HepG2 (cell line): ENCODE measurements around the gene SLC5A10. TPM values are rescaled to one million over a fixed set of nuclear protein-coding genes. Genes with fewer than 3 reads are reported as not detected.

Experiments
- ATAC-seq: fragments of 200-7000 bp; cut with Tn5 transposase; 3 replicates; pipeline ENCODE4 v1.9.1; 2020; ENCODE audit warnings: mild to moderate bottlenecking, moderate library complexity
- BruUV-seq: library from RNA; stranded (reverse); fragments of 400-500 nt; replicated peaks from 2 replicates; lab custom pipeline; 2021; lab: Mats Ljungman, UMichigan
- CTCF ChIA-PET: fragments of 300-600 bp; formaldehyde crosslinking; extraction: SDS; loops from one replicate; lab custom pipeline; 2021; ENCODE audit warnings: low total read pairs, inconsistent platforms, low intra/inter-chr PET ratio; lab: Yijun Ruan, JAX
- POLR2A ChIA-PET: fragments of 350-600 bp; sonication (Branson Sonifier 250); formaldehyde crosslinking; loops from one replicate; lab custom pipeline; 2020; ENCODE audit warnings: antibody characterized with exemption, inconsistent platforms; lab: Yijun Ruan, JAX
- DNase-seq: peaks from one replicate; pipeline ENCODE4 v3.0.0-alpha.2; 2015; ENCODE audit warnings: low spot score
- FAIRE-seq: peaks from 3 replicates; lab custom pipeline; 2011; peaks lifted over from hg19 to GRCh38; lab: Jason Lieb, UNC
- H2AFZ ChIP-seq: one replicate; pipeline ENCODE4 v1.6.1; 2011; ENCODE audit warnings: low read length, inconsistent platforms
- H3K27ac ChIP-seq: fragments of 300-600 bp; 3 replicates; pipeline ENCODE4 v1.8.0; 2011; ENCODE audit warnings: mixed run types, mild to moderate bottlenecking, mixed read lengths, low read length, inconsistent platforms; ENCODE audit not compliant: insufficient read depth; ENCODE audit errors: extremely low read length
- H3K27me3 ChIP-seq, 2 experiments: fragments of 200-600 bp in 1 of 2; 2 replicates in 1 of 2; 3 replicates in 1 of 2; pipeline versions ENCODE4 v1.6.0 to v1.8.0; 2011; ENCODE audit warnings: low read length in 2 of 2, mild to moderate bottlenecking in 2 of 2, moderate library complexity in 2 of 2, inconsistent platforms in 1 of 2; ENCODE audit not compliant: insufficient read depth in 2 of 2, control insufficient read depth in 1 of 2
- H3K36me3 ChIP-seq, 2 experiments: fragments of 200-600 bp in 1 of 2; replicated peaks in 1 of 2; 2 replicates in 1 of 2; 3 replicates in 1 of 2; pipeline versions ENCODE4 v1.5.1 to v1.8.0; 2011; ENCODE audit warnings: low read length in 2 of 2, inconsistent platforms in 1 of 2; ENCODE audit not compliant: insufficient read depth in 2 of 2, control insufficient read depth in 1 of 2
- H3K4me1 ChIP-seq: 2 replicates; pipeline ENCODE4 v1.5.1; 2012; ENCODE audit warnings: low read length, inconsistent platforms; ENCODE audit not compliant: insufficient read depth
- H3K4me2 ChIP-seq: 2 replicates; pipeline ENCODE4 v1.6.0; 2011; ENCODE audit warnings: low read depth, low read length, inconsistent platforms
- H3K4me3 ChIP-seq, 3 experiments: fragments of 200-600 bp in 1 of 3; sonication (generic), shearing (Covaris generic) in 1 of 3; replicated peaks in 1 of 3; 2 replicates each; pipeline ENCODE4 v1.5.1; 2011 to 2016; ENCODE audit warnings: low read length in 3 of 3, inconsistent platforms in 2 of 3, low read depth in 2 of 3, mild to moderate bottlenecking in 2 of 3, control low read depth in 1 of 3, mixed read lengths in 1 of 3; ENCODE audit not compliant: insufficient read depth in 1 of 3
- H3K79me2 ChIP-seq: one replicate; pipeline ENCODE4 v1.6.1; 2011; ENCODE audit warnings: low read length, inconsistent platforms; ENCODE audit not compliant: insufficient read depth
- H3K9ac ChIP-seq: 2 replicates; pipeline ENCODE4 v1.6.0; 2011; ENCODE audit warnings: mild to moderate bottlenecking, low read depth, low read length, inconsistent platforms; ENCODE audit not compliant: insufficient read depth
- H3K9me3 ChIP-seq: 2 replicates; pipeline ENCODE4 v1.5.1; 2012; ENCODE audit warnings: mild to moderate bottlenecking, low read length
- H4K20me1 ChIP-seq: 2 replicates; pipeline ENCODE4 v1.6.0; 2011; ENCODE audit warnings: inconsistent platforms, mild to moderate bottlenecking, low read length, moderate library complexity; ENCODE audit not compliant: insufficient read depth
- AGO2 ChIP-seq: fragments of 200-400 bp; formaldehyde crosslinking; optimal IDR thresholded peaks from 2 replicates; pipeline ENCODE3; 2017; ENCODE audit warnings: mild to moderate bottlenecking, low read depth, low read length, moderate library complexity
- GABPA ChIP-seq, 2 experiments: IDR thresholded peaks; 2 replicates each; pipeline ENCODE4 v1.6.1; 2011 to 2016; ENCODE audit warnings: low read depth in 2 of 2, low read length in 1 of 2, missing biosample characterization in 1 of 2, missing genetic modification characterization in 1 of 2
- MYC ChIP-seq: sonication (generic); formaldehyde crosslinking; IDR thresholded peaks from 2 replicates; pipeline ENCODE4 v1.9.0; 2021; ENCODE audit warnings: missing genetic modification reagents, borderline replicate concordance
- SRF ChIP-seq: IDR thresholded peaks from 2 replicates; pipeline ENCODE4 v1.6.1; 2011; ENCODE audit warnings: mild to moderate bottlenecking, low read depth, low read length, moderate library complexity
- ZBTB43 ChIP-seq: sonication (generic); formaldehyde crosslinking; conservative IDR thresholded peaks from 2 replicates; pipeline ENCODE4 v1.4.0; 2020; ENCODE audit warnings: missing genetic modification reagents
- ZNF326 ChIP-seq: sonication (generic); formaldehyde crosslinking; IDR thresholded peaks from 2 replicates; pipeline ENCODE4 v1.4.0; 2020; ENCODE audit warnings: missing genetic modification reagents, borderline replicate concordance
- ZNF468 ChIP-seq: sonication (generic); formaldehyde crosslinking; IDR thresholded peaks from 2 replicates; pipeline ENCODE4 v1.8.0; 2022; ENCODE audit warnings: mild to moderate bottlenecking, moderate library complexity, missing genetic modification reagents
- WGBS: methylation state at CpG from one replicate; pipeline ENCODE4 v1.1.6; 2017; ENCODE audit warnings: low lambda C conversion rate; 5-methylcytosine and 5-hydroxymethylcytosine counted together
- in situ Hi-C: cut with HindIII; loops from 2 replicates; pipeline ENCODE4 v1.10.0; 2017; ENCODE audit warnings: low pct_unique_long_range_greater_than_20kb; ENCODE audit not compliant: extremely low pct_ligation_motif_present
- intact Hi-C: fragments of 100-400 bp; cut with micrococcal nuclease; formaldehyde crosslinking; loops from one replicate; pipeline ENCODE4 v1.10.0; 2022; ENCODE audit not compliant: unreplicated experiment
- polyA plus RNA-seq, 8 experiments: library from polyadenylated mRNA; depleted of rRNA in 3 of 8; stranded (reverse) in 7 of 8; unstranded in 1 of 8; fragments of >200 nt; fragmentation: Illumina TruSeq in 4 of 8; extraction: Trizol in 4 of 8; gene quantifications; 2 replicates each; pipeline versions ENCODE4 v1.2.1 to v1.2.3, GENCODE V29; 2011 to 2016; ENCODE audit warnings: low read depth in 4 of 8, missing spikeins in 1 of 8, mixed read lengths in 1 of 8; ENCODE audit not compliant: insufficient read depth in 1 of 8
- total RNA-seq, 5 experiments: library from RNA; depleted of rRNA; stranded (reverse); fragments of >200 nt; fragmentation: Illumina TruSeq; extraction: Trizol; gene quantifications; 2 replicates each; pipeline ENCODE4 v1.2.3, GENCODE V29; 2016; ENCODE audit warnings: low read depth in 1 of 5

SLC5A10 gene
- total and polyA plus RNA-seq, 2 of the 13 experiments (the other 11 are each of a cell fraction or from before 2014, with no cell fraction given) = 0.05 TPM; not detected in 1

- H3K27me3 ChIP-seq = no peaks in the 10 kb centered on the region
- in situ Hi-C loops (no loop called here), intact Hi-C loops (no loop called here)
- no peak overlapping the region for H3K4me2 ChIP-seq
- no peak for TF ChIP-seq GABPA (IDR thresholded peaks at IDR 0.05; ENCODE audit: low read depth, low read length)
- no peak for TF ChIP-seq GABPA (CRISPR knock-in tag; IDR thresholded peaks at IDR 0.05; ENCODE audit: low read depth)
- TF ChIP-seq AGO2 = peak; percentile 50
- TF ChIP-seq ZBTB43 (CRISPR knock-in tag) = no peak
- TF ChIP-seq MYC = 0 out of 2 replicates have a peak, but pooled peaks have one; percentile 16
- TF ChIP-seq ZNF326 = no peak
- no peak for TF ChIP-seq ZNF468 (CRISPR knock-in tag)
- H3K4me3 ChIP-seq = no peak overlapping the region
- peaks cover 33 to 64% of the 10 kb centered on the region in 2 experiments for H3K36me3 ChIP-seq
- no TSS peak for BruUV-seq
- H3K27ac ChIP-seq = no peak overlapping the region
- H3K79me2 ChIP-seq = no peaks in the 10 kb centered on the region
- H3K4me1 ChIP-seq = peaks cover 43% of the 10 kb centered on the region
- CTCF ChIA-PET = no interaction called here
- no peak for DNase-seq
- no peak overlapping the region for H3K9ac ChIP-seq
- no peaks in the 10 kb centered on the region for H3K9me3 ChIP-seq
- 100% methylated on average over 4 of the region's 19 CpGs for WGBS
- POLR2A ChIA-PET = interaction anchor here (1.5 kb wide), 1 partner anchor 10 kb away, joined by 4 read pairs; no protein-coding TSS in a partner anchor
- no peaks in the 10 kb centered on the region for H4K20me1 ChIP-seq
- FAIRE-seq = no peak
- no peak for ATAC-seq
- no peak overlapping the region for H2AFZ ChIP-seq
Measured at GRCh38 chr17:18977646-18978045, 25.7 kb downstream of the SLC5A10 start.

- no peaks in the 10 kb centered on the region for H3K79me2 ChIP-seq
- BruUV-seq = no TSS peak
- no peak overlapping the region for H3K4me3 ChIP-seq
- ChIA-PET CTCF (no interaction called here), POLR2A (interaction anchor here (1.5 kb wide), 1 partner anchor 10 kb away, joined by 4 read pairs; no protein-coding TSS in a partner anchor)
- H4K20me1 ChIP-seq = no peaks in the 10 kb centered on the region
- ATAC-seq (no peak), FAIRE-seq (no peak), DNase-seq (no peak)
- no peaks in the 10 kb centered on the region for H3K27me3 ChIP-seq
- intact Hi-C loops = no loop called here
- H3K9me3 ChIP-seq = no peaks in the 10 kb centered on the region
- no peak for TF ChIP-seq SRF
- peak; percentile 20 for TF ChIP-seq AGO2
- H3K9ac ChIP-seq = no peak overlapping the region
- H3K27ac ChIP-seq = no peak overlapping the region
- peaks cover 32 to 66% of the 10 kb centered on the region in 2 experiments for H3K36me3 ChIP-seq
- 90% methylated on average over 2 of the region's 13 CpGs for WGBS
- no peak overlapping the region for H3K4me2 ChIP-seq
- H2AFZ ChIP-seq = no peak overlapping the region
- in situ Hi-C loops = no loop called here
- H3K4me1 ChIP-seq = peaks cover 47% of the 10 kb centered on the region
Measured at GRCh38 chr17:18978050-18978449, 26.1 kb downstream of the SLC5A10 start.
